AG20443 (cell line): ENCODE results near the gene XKRX.

Source experiments
- DNase-seq: peaks from one replicate; pipeline ENCODE4 v3.0.0; 2012; ENCODE audit warnings: low spot score, mixed read lengths

Gene XKRX

DNA sequence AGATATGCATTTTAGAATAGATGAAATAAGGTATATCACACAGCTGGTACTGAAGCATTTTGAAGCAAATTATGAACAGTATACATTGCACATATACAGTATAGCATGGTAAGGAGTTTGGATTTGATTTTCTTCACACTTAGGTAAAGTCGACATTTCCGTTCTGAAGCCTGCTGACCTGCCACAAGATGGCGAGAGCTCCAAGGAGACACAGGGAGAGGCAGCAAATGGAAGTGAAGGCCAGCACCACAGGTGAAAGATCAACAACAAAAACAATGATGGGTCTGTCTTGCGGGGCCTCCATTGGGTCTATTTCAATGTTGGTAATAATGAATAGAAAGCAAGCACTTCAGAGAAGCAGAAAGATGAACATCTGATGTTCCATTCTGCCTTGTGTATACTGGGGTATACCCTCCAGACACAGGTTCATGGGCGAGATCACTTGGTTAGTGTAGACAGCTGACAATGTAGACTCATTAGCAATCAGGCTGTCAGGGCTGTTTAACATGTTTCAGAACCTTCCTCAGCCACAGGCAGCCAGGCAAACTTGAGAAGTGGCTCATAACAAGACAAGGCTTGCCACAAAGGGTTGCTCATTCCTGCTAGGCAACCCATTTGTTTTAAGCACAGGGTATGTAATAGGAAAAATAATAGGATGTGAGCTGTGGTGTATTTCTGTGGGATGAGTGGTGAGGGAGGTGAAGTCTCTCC lies 33.2 kb downstream of the XKRX start:
- DNase-seq = peak; percentile 19

GRCh38 chrX:100883654-100884053 lies 45.1 kb downstream of the XKRX start:
- no peak for DNase-seq

GRCh38 chrX:100880368-100880767 lies 48.3 kb downstream of the XKRX start:
- no peak for DNase-seq

DNA sequence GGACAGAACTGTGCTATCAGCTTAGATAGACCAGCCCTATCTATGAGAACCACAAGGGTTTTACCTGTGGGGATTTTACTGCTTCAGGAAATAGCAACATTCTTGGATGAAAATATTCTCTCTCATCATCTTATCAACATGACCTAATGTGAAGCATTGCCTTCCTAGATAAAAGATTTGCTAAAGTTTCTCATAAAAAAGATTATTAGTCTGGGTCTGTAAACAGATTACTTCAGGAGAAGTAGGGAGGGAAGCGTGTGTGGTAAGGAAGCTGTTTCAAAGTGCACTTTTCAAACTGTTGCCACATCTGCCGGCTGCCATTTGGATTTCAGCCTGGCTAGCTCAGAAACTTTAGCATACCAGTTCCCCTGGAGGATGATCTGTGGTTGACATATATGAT lies 54.4 kb downstream of the XKRX start, which contains the start of gene NOX1:
TSS of gene NOX1 (minus strand) at position 35 of the 400 bp plus-strand sequence. CDS start 220 bp downstream, outside the sequence.
- DNase-seq = no peak

DNA sequence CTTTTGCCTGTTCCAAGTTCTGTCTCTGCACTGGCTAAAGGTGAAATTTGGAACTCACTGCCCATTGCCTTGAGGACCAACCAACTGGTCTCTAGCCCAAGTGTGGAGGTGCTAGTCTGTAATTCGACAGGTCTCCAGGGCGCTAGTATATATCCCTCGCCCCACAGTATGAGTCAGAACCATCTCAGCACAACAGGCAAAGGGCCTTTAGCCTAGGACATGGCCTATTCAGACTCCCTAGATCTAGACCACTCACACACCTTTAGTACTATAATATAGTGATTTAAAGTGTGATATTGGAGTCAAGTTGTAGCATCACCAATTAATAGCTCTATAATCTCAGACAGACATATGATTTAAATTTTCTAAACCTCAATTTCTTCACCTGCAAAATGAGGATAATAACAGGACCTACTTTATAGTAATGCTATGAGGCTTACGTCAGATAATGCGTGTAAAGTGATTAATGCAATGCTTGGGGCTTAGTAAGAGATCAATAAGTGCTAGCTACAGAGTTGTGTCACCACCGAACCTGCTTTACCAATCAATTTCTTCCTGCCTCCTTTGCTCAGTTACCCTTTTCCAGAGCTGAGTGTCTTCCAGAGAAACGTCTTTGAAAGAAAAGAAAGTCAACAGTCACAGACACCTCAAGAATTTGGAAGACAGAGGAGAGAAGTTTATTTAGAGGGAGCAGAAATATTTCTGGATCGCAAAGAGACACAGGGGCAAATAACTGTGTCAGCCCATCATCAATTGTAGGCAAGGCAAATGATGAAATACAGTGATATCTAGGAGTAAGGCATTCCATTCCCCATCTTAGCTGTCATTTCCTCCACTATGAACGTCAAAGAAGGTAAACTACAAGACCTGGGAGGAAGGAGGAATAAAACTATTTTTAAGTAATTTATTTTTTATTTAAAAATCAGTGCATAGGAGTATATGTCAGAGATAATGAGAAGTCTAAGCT lies 56.8 kb downstream of the XKRX start:
- no peak for DNase-seq

- DNase-seq = no peak
Measured at GRCh38 chrX:100870527-100870926, 58.2 kb downstream of the XKRX start.

- no peak for DNase-seq
Measured at GRCh38 chrX:100868273-100868672, 60.4 kb downstream of the XKRX start.

GRCh38 chrX:100864657-100865391 lies 63.9 kb downstream of the XKRX start:
- peak; percentile 37 for DNase-seq
